HT1080 (cell line): ENCODE measurements around the gene PSMD8. TPM values are rescaled to one million over a fixed set of nuclear protein-coding genes. Genes with fewer than 3 reads are reported as not detected.
"Not testable (repeated sequence)": the region's sequence is repeated elsewhere in the genome, so short reads cannot be mapped to it uniquely, and the experiment has no call there.

Experiments used
- DNase-seq: peaks from one replicate; pipeline ENCODE4 v3.0.0-alpha.2; 2015; ENCODE audit warnings: low read depth
- total RNA-seq: library from RNA; depleted of rRNA; stranded (reverse); fragments of >200 nt; shearing (Covaris generic); gene quantifications from 2 replicates; pipeline ENCODE4 v1.2.3, GENCODE V29; 2014

The PSMD8 gene
- total RNA-seq, 1 experiment from 2014 or later: 485 TPM

DNA sequence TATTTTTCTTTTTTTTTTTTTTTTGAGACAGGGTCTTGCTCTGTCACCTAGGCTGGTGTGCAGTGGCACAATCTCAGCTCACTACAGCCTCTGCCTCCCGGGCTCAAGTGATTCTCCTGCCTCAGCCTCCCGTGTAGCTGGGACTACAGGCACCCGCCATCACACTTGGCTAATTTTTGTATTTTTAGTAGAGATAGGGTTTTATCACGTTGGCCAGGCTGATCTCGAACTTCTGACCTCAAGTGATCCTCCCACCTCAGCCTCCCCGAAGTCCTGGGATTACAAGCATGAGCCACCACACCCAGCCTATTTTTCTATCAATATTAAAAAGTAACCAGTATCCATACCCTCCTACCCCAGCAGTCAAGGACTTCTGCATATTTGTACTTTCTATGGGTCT lies 36.0 kb downstream of the PSMD8 start:
- DNase-seq: not testable (repeated sequence)

DNA sequence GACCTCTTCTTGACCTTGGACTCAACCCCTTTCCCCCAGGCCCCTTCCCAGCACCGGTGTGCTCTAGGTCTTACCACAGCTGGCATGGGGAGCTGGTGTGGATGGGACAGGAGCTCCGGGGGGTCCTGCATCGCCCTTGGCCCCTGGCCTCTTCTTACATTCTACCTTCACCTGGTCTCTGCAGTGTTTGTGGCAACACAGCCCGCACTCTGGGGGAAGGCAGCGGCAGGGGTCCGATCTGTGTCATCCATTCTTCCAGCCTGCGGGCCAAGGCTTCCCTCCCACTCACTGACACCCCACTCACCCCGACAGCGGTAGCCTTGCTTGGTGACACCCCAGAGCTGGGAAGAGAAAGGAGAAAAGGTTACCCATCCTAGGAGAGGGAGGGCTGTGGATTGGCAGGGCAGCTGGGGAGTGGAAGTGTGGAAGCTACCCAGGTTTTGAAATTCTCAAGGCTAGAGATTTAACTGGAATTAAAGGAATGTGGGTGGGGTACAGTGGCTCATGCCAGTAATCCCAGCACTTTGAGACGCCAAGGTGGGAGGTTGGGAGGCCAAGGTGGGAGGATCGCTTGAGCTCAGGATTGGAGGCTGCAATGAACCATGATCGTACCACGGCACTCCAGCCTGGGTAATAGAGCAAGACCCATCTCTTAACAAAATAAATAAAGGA lies 36.8 kb downstream of the PSMD8 start:
- no peak for DNase-seq

DNA sequence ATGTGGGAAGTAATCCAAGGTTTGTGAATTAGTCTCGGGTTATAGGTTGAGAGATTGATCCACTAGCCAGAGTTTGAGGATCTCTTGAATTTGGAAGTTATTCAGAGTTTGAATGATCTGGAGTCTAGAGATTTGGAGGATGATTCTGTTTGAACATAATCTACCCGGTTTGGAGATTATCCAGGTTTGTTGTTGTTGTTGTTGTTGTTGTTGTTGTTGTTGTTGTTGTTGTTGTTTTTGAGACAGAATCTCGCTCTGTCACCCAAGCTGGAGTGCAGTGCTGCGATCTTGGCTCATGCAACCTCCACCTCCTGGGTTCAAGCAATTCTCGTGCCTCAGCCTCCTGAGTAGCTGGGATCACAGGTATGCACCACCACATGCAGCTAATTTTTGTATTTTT lies 37.5 kb downstream of the PSMD8 start:
- DNase-seq: not testable (repeated sequence)

DNA sequence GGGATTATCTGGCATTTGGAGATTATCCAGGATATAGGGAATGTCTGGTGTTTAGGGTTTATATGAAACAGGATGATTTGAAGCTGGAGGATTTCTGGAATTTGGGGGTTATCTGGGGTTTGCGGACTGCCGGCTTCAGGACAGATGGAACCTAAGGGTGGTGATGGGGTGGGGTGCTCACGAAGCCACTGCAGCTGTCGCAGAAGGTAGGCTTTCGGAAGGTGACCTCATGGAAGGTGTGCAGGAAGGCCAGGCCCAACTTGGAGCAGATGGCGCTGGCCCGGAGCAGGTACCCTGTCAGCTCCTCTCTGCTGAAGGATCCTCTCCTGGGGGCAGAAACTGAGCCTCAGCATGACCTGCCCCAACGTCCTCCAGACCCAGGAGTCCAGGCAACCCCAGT lies 38.1 kb downstream of the PSMD8 start:
- DNase-seq: no peak

DNA sequence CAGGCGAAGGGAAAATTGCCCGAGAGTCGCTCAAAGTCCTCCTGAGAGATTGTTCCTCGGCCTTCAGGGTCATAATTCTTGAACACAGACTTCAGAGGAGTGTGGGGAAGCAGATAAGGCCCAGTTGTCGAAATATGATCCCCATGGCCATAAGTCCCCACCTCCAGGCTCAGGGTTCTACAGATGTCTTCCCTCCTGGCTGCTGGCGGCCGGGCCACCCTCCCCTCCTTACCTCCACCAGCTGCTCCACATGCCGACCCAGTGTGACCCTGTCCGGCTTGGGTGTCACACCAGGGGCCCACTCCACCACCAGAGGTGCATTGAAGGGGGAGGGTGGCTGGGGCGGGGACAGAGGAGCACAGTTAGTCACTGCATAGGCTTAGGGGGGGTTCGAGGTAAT lies 38.6 kb downstream of the PSMD8 start:
- no peak for DNase-seq

DNA sequence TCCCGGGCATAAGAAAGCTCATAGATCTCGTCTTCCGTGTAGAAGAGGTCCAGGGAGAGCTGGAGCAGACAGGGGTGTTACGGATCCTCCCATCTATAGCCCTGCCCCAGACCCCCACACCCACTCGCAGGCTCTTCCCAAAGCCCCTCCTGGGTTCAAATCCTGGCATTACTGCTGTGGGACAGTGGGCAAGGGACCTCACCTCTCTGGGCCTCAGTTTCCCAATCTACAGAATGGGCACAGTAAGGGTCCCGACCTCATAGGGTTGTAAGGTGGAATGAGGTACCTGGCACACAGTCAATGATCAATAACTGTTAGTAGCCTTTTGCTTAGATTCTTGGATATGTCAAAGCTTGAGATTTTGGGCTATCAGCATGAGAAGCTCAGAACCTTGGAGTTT lies 39.0 kb downstream of the PSMD8 start:
- no peak for DNase-seq

DNA sequence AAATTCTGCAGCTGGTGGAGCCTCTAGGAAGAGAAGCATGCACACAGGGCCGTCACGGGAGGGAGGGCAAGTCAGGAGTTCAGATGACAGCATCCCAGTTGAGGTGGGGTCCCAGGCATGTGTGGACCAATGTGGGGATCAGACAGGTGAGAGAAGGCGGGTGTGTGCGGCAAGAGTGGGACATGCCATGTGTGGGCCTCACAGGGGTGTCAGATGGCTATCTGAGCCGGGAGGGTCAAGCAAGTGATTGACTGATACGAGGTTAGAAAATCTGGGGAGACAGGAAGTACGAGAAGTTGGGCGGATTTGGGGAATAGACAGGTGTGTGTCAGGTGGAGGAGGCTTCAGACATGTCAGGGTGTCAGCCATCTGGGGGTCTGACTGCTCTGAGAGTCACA lies 42.8 kb downstream of the PSMD8 start:
- DNase-seq: no peak

DNA sequence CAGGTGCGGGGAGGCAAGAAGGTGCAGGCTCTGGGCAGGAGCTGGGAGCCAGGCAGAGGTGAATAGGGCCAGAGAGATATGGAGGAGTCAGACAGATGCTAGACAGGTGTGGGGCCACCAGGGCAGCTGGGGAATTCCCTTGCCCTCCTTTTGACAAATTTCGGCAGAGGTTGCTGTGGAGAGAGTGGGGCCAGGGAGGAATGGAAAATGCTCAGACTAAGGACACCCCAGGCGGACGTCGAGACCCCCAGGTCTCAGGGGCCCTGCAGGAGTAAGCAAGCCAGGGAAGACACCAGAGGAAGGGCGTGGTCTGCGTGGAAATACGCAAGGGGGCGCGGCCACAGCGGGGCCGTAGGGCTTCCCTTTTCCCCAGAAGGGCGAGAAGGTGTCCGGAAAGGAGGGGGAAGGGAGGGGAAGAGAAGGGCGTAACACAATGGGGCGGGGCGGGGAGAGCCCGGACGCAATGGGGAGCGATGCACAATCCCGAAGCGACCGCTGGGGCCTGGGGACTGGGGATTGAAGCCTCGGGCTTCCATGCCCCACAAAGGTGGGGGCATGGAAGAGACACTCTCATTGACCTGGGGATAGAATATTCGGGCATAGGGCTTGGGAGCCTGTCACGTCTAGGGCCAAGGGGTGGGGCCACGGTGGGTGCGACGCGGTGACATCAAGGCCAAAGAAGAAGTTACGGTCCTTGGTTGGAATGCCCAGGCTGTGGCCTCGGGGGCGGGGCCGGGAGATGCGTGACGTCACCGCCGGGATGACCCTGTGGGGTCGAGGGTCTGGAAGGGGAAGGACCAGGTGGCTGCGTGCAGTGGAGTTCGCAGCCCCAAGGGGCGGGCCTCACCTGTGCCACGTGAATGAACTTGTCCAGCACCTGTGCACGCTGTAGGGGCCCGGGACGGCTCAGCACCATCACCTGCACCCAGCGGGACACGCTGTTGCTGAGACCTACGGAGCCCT lies 43.5 kb downstream of the PSMD8 start:
- DNase-seq: no peak

DNA sequence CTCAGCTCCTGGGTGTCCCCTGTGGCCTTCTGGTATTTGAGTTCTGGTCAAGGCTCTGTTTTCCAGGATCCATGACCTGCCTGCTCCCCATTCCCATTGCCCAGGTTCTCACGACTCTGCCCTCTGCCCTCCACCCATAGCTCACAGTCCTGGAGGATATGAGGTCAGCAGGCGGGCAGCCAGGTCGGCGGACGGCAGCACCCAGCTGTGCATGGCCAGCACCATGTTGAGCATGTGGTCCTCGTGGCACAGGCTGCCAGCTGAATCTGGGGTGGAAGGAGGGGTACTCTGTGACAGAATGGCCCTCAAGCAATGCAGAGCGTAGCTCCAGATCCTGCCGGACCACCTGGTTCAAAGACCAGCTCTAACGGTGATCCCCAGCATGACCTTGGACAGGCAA lies 46.6 kb downstream of the PSMD8 start:
- DNase-seq: no peak

DNA sequence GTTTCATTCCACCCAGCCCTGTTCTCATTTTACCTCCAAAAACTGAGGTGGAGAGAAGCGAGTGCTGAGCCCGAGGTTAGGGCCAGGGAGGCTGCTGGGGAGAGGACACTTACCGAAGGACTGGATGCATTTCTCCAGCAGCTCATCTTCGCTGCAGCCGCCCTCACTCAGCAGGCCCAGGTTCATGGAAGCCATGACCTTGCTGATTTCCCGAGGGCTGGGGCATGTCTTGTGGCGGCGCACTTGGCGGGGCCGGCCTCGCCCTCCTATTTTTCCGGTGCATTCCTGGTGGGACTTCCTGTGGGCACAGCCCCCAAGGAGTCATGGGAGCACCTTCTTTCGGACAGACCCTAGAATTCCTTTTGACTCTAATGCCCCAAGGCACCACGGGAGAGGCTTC lies 47.5 kb downstream of the PSMD8 start:
- DNase-seq: no peak

DNA sequence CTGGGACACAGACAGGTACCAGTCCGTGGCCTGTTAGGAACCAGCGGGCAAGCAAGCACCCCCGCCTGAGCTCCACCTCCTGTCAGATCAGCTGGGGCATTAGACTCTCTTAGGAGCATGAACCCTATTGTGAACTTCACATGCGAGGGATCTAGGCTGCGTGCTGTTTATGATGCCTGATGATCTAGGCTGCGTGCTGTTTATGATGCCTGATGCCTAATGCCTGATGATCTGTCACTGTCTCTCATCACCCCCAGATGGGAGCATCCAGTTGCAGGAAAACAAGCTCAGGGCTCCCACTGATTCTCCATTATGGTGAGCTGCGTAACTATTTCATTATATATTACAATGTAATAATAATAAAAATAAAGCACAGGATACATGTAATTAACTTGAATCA lies 48.1 kb downstream of the PSMD8 start:
- DNase-seq: no peak

DNA sequence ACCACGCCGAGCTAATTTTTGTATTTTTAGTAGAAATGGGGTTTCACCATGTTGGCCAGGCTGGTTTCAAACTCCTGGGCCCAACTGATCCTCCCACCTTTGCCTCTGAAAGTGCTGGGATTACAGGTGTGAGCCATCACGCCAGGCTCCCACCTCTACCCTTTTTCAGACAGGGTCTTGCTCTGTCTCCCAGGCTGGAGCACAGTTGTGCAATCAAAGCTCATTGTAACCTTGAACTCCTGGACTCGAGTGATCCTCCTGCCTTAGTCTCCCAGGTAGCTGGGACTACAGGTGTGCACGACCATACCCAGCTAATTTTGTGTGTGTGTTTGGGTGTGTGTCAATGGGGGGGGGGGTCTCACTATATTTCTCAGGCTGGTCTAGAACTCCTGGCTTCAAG lies 49.9 kb downstream of the PSMD8 start:
- no peak for DNase-seq

DNA sequence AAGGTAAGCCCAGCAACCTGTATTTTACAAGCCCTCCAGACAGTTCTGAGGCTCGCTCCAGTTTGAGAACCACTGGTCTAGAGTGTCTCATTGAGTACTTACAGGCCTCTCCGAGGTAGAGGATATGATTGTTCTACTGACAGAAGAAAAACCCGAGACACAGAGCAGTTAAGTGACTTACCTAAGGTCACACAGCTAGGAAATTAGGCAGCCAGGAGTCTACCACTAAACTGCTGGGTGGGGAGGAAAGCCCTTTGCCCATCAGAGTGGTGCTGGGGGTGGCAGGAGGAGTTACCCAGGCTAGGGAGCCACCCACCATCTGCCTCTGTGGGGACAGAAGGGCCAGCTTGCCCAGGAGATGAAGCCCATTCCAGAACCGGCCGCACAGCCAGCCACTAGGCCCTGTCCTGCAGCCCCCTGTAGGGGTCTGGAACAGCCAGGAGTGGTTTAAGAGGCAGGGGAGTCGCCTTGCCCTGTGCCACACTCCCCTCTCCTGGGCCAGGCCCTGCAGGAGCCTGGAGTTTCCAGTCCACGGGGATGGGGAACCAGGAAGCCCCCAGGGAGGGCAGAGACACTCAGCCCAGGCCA lies 50.9 kb downstream of the PSMD8 start:
- no peak for DNase-seq

DNA sequence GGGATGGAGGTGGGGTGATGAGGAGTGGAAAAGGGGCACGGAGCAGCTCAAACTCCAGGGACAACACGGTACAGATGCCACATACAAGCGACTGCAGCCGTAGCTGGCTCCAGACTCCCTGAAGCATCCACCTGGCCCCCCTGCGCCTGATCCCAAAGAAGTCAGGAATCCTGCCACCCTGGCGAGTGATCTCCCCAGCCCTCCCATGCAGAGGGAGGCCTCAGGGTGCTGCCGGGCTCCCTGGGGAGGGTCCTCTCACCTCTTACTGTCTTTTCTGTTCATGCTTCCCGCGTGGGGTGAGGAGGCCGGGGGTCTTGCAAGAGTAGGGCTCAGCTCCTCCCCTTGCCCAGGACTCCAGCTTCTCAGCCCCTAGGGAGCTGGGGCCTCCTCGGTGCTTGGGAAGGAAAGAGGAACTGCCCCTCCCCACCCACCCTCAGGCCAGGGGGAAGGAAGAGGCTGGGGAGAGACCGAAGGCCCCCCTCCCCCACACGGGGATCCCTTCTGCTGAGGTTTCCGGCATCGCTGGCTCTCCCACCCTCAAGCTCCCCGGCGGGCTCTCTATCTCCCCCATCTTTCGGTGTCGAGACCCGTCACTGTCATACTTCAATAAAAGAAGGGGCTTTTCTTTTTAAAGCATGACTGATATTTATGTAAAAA lies 51.6 kb downstream of the PSMD8 start, which contains the start of gene RASGRP4:
Gene RASGRP4 (minus strand): TSS at position 410 of the 657 bp plus-strand sequence. CDS start 128 bp downstream, at position 282.
- no peak for DNase-seq

DNA sequence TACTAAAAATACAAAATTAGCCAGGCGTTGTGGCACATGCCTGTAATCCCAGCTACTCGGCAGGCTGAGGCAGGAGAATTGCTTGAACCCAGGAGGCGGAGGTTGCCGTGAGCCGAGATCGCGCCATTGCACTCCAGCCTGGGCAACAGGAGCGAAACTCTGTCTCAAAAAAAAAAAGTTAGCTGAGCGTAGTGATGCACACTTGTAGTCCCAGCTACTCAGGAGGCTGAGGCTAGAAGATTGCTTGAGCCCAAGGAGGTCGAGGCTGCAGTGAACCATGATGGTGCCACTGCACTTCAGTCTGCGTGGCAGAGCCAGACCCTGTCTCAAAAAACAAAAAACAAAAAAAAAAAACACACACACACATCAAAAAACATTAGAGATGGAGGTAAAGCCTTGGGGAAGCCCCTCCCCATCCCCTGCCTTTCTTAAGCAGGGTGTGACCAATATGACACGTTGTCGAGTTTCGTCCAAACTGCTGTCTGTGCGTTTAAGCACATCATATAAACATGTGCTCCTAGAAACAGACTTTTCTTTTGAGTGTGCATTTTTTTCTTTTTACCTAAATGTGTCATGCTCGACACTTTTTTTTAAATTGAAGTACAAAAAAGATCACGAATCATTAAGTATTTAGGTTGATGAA lies 52.8 kb downstream of the PSMD8 start:
- DNase-seq: not testable (repeated sequence)

DNA sequence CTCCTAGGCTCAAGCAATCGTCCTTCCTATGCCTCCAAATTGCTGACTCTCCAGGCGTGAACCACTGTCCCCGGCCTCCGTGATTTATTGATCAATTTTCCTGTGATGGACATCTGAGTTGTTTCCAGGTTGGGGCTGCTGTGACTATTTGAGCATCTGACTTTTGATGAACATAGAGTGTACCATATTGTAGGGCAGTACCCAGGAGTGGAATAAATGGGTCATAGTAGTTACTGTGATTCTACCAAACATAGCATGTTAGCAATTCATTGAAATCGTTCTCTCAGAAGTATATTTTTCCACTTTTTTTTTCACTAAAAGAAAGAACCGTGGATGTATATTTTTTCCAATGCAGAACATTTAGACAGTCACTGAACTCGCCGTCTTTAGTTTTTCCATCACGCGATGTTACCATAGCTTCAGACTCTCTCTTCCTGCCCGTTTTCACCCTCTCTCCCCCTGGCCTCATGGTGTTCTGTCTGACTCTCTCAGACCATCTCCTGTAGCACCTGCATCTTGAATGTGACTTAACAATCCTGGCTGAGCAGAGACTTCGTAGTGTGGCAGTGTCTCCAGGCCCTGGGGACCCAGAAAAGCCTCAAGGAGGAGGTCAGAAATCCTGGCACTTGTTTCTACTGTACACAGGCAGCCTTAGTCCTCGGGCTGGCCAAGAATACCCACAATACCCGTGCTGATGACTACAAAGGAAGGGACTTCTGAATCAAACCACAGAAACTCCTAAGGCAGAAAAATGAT lies 54.9 kb downstream of the PSMD8 start:
- no peak for DNase-seq

DNA sequence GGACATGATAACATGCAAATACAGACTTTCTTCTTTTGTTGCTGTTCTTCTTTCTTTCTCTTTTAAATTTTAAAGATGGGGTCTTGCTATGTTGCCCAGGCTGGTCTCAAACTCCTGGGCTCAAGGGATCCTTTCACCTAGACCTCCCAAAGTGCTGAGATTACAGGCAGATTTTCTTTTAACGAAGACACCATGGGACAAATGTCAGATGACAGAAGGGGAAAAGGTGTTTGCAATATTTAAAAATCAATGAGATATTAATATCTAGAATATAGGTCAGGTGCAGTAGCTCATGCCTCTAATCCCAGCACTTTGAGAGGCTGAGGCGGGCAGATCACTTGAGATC lies 55.4 kb downstream of the PSMD8 start:
- DNase-seq: no peak

DNA sequence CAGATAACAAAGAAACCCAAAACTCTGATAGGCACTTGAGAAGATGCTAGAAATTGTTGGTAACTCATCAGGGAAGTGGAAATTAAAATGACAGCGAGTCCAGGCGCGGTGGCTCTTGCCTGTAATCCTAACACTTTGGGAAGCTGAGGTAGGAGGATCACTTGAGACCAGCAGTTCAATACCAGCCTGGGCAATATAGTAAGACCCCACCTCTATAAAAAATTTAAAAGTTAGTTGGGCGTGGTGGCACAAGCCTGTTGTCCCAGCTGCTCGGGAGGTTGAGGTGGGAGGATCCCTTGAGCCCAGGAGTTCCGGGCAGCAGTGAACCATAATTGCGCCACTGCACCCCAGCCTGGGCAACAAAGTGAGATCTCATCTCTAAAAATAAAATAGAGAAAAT lies 56.6 kb downstream of the PSMD8 start:
- DNase-seq: no peak

DNA sequence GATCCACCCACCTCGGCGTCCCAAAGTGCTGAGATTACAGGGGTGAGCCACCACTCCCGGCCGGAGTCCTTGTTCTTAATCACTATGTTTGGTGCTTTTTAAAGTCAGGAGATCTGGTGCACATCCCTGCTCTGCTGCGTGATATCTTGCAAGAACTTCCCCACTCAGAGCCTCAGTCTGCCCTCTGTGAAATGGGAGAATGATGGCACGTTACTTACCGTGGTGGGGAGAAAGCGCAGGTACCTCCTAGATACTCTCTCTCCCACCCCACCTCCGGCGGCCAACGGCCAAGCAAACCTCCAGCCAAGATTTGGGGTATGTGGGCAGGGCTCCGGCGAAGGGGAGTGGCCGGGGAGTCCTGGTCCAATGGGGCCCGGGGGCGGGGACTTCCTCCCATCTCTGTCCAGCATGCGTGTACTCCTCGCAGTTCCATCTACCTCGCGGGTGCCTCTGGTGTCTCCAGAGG lies 58.9 kb downstream of the PSMD8 start, which contains the start of gene RYR1:
Gene RYR1 (plus strand): TSS at position 424 of the 466 bp plus-strand sequence. CDS start 139 bp downstream, outside the sequence.
- DNase-seq: no peak
